ENCODE results near the gene MNAT1.

The MNAT1 gene

DNA sequence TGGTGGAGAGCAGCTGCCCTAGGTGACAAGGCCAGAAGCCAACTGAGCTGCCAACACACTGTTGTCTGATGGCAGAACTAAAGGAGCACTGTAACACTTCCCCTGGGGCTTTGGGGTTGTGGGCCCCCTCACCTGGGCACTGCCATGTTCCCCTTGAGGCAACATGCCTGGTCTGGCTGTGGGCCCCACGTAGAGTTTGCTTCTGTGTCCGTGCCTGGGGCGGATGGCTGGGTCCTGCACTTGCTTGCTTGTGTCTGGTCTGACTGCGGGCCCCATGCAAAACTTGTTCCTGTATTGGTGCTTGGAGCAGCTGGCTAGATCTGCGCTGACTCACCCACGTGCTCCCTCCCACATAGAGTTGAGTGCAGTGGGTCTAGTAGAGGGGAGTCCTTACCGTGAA lies 78.4 kb downstream of the MNAT1 start:
- no peak overlapping the region for H3K4me3 ChIP-seq (ENCODE audit: control insufficient read depth, low read depth, low read length)
- TF ChIP-seq, protein P1, sequence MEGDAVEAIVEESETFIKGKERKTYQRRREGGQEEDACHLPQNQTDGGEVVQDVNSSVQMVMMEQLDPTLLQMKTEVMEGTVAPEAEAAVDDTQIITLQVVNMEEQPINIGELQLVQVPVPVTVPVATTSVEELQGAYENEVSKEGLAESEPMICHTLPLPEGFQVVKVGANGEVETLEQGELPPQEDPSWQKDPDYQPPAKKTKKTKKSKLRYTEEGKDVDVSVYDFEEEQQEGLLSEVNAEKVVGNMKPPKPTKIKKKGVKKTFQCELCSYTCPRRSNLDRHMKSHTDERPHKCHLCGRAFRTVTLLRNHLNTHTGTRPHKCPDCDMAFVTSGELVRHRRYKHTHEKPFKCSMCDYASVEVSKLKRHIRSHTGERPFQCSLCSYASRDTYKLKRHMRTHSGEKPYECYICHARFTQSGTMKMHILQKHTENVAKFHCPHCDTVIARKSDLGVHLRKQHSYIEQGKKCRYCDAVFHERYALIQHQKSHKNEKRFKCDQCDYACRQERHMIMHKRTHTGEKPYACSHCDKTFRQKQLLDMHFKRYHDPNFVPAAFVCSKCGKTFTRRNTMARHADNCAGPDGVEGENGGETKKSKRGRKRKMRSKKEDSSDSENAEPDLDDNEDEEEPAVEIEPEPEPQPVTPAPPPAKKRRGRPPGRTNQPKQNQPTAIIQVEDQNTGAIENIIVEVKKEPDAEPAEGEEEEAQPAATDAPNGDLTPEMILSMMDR (IDR thresholded peaks at IDR 0.05; ENCODE audit: control insufficient read depth, insufficient read depth, low read depth, low read length, missing control alignments): no peak
- no peak for DNase-seq (ENCODE audit: low read depth)

DNA sequence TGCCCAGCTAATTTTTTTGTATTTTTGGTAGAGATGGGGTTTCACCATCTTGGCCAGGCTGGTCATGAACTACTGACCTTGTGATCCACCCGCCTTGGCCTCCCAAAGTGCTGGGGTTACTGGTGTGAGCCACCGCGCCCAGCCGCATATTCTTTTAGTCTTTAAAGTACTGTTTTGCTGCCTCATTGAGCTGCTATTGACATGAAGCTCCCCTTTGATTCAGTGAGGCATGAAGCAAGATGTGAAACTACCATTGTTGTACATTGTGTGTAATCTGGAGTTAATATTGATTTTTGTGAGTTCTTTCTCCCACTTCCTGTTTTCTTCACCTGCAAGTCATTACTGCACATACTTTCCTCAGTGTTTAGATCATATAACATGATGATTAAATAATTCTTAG lies 80.8 kb downstream of the MNAT1 start:
- DNase-seq (ENCODE audit: low read depth): no peak
- no peak overlapping the region for H3K4me3 ChIP-seq (ENCODE audit: control insufficient read depth, low read depth, low read length)
- TF ChIP-seq, protein P1 (IDR thresholded peaks at IDR 0.05; ENCODE audit: control insufficient read depth, insufficient read depth, low read depth, low read length, missing control alignments): no peak

DNA sequence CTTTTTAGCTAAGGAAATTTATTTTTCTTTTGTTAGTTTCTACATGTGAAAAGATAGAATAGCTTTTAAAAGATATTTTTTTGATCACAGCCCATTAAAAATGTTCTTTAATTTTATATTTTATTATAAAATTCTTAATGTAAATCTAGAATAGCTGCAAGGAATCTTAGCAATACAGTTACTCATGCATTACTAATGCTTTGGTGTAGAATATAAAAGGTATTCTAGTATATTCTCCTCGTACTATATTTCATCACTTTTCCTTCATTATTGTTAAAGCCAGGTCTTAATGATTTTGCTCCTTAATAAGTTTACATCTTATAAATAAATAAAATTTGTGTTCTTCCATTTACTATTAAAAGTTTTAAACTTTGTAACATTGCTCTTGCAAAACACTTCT lies 82.6 kb downstream of the MNAT1 start:
- TF ChIP-seq, protein P1 (IDR thresholded peaks at IDR 0.05; ENCODE audit: control insufficient read depth, insufficient read depth, low read depth, low read length, missing control alignments): no peak
- no peak overlapping the region for H3K4me3 ChIP-seq (ENCODE audit: control insufficient read depth, low read depth, low read length)
- DNase-seq (ENCODE audit: low read depth): no peak

DNA sequence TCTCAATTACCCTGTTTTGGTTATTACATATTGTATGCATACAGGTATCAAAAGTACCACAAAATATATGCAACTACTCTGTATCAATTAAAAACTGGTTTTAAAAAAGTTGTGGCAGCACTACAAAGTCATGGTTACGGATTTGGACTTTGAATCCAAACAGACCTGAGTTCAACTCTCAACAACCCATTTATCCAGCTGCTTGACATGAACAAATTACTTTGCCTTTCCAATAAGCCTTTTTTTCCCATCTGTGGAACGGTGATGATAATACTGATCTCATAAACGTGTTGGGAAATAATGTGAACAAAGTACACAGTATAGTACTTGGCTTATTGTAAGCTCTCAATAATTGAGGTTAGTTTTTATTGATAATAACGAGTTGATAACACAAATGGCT lies 85.0 kb downstream of the MNAT1 start:
- no peak overlapping the region for H3K4me3 ChIP-seq (ENCODE audit: control insufficient read depth, low read depth, low read length)
- no peak for DNase-seq (ENCODE audit: low read depth)
- TF ChIP-seq, protein P1 (IDR thresholded peaks at IDR 0.05; ENCODE audit: control insufficient read depth, insufficient read depth, low read depth, low read length, missing control alignments): no peak

DNA sequence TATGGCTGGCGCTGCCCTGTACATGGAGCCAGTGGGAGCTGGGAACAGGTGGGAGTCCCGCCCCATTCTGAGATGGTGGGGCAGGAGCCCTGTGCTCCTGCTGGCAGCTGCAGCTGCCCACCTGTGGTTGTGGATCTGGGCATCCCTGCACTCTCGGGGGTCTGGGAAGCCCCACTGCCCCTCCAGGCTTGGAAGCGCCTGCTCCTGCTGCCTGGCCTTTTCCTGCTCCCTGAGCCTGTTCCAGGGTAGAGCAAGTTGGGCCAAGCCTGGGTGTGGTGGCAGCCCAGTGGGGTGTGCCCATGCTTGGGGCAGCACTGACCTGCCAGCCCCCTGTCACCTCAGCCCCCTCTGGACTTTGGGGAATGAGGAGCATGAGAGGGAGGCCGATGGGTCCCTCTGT lies 104.0 kb downstream of the MNAT1 start:
- TF ChIP-seq, protein P1 (IDR thresholded peaks at IDR 0.05; ENCODE audit: control insufficient read depth, insufficient read depth, low read depth, low read length, missing control alignments): no peak
- H3K4me3 ChIP-seq (ENCODE audit: control insufficient read depth, low read depth, low read length): no peak overlapping the region
- DNase-seq (ENCODE audit: low read depth): no peak

DNA sequence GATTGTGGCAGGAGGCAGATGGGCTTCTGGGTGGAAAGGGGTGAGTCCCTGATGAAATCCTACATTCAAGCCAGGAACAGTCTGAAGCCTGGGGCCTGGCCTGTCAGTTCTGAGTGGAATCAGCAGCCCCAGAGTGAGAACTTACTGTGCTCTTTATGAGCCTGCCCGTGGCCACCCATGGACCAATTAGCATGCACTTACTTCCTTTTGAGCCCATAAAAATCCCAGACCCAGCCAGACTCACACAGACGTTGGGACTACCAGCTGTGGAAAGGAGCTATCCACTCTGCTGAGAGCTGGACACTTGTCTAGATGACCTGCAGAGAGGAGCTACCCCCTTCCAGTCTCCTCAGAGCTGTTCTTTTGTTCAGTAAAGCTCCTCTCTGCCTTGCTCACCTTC lies 104.5 kb downstream of the MNAT1 start:
- no peak for DNase-seq (ENCODE audit: low read depth)
- TF ChIP-seq, protein P1 (IDR thresholded peaks at IDR 0.05; ENCODE audit: control insufficient read depth, insufficient read depth, low read depth, low read length, missing control alignments): no peak
- no peak overlapping the region for H3K4me3 ChIP-seq (ENCODE audit: control insufficient read depth, low read depth, low read length)

DNA sequence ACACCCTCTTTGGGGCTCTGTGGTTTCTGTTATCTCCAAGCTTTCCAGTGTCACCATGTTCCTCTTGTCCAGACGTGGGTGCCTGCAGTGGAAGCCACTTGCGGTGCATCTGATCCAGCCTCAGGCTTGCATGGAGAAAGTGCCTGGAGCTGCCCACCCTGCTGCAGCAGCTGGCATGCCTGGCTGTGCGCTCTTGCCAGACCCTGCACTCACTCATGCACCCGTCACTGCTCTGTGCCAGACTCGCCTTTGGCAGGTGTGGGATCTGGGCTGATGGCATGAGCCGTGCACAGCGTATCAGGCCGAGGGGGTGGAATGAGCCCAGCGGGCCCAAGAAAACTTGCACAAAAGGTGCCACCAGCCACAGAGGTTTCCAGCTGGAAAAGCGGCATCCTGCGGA lies 105.1 kb downstream of the MNAT1 start:
- no peak for DNase-seq (ENCODE audit: low read depth)
- H3K4me3 ChIP-seq (ENCODE audit: control insufficient read depth, low read depth, low read length): no peak overlapping the region
- TF ChIP-seq, protein P1 (IDR thresholded peaks at IDR 0.05; ENCODE audit: control insufficient read depth, insufficient read depth, low read depth, low read length, missing control alignments): no peak
